Ammon's horn (tissue), 1 donor: ENCODE data around the gene CHAC2.
A peak's percentile ranks its signal among the peaks of the same experiment; 100 is the strongest.
"Not testable (repeated sequence)": the region's sequence is repeated elsewhere in the genome, so short reads cannot be mapped to it uniquely, and the experiment has no call there.

Source experiments
- DNase-seq: peaks from one replicate; pipeline ENCODE4 v3.0.0-alpha.2; 2016; ENCODE audit warnings: low spot score

CHAC2 gene

DNA sequence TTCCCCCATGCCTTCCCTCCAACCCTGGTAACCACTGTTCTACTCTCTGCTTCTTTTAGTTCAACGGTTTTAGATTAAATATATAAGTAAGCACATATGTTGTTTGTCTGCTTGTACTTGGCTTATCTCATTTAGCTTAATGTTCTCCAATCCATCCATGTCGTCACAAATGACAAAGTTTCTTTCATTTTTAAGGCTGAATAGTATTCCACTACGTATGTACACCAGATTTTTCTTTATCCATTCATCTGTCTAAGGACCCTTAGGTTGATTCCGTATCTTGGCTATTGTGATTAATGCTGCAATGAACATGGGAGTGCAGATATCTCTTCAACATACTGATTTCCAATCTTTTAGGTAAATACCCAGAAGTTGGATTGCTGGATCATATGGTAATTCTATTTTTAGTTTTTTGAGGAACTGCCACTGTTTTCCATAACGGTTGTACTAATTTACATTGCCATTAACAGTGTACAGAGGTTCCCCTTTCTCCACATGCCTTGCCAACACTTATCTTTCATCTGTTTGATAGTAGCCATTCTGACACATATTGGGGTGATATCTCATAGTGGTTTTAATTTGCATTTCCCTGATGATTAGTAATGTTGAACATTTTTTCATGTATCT, 11.0 kb downstream of the CHAC2 start:
- no peak for DNase-seq

DNA sequence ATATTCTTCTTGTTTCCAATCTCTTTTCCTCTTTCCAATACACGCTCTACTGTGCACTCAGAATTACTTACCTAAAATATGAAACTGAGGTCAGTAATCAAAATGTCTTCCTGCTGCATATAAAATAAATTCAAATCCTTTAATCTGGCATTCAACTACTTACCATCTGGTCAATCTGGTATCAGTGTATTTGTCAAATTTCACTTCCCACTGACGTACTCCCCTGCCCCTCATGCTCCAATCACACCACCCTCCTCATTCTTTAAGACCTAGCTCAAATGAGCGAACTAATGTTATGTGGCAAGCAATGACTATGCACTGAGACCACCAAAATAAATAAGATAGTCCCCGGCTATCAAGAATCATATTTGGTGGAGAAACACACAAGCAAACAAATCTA, 12.5 kb downstream of the CHAC2 start:
- DNase-seq, result no peak

DNA sequence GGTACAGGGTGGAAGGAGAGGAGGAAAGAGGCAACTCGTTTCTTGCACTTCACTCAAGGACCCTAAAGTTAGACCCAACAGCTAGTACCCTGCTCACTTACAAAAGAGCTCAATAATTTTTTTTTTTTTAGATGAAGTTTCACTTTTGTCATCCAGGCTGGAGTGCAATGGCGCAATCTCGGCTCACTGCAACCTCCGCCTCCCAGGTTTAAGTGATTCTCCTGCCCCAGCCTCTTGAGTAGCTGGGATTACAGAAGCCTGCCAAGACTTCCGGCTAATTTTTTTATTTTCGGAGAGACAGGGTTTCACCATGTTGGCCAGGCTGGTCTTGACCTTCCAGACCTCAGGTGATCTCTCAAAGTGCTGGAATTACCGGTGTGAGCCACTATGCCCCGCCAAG, 15.1 kb downstream of the CHAC2 start:
- DNase-seq, result no peak

DNA sequence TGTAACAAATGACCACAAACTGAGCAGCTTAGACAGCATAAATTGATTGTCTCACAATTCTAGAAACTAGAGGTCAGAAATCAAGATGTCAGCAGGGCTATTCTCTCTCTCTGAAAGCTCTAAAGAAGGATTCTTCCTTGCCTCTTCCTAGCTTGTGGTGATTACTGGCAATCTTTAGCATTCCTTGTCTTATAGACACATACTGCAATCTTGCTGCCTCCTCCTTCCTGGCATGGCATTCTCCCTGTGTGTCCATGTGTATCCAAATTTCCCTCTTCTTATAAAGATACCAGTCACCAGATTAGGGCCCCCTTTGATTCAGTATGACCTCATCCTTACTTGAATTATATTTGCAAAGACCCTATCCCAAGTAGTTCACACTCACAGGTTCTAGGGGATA, 16.8 kb downstream of the CHAC2 start:
- no peak for DNase-seq

DNA sequence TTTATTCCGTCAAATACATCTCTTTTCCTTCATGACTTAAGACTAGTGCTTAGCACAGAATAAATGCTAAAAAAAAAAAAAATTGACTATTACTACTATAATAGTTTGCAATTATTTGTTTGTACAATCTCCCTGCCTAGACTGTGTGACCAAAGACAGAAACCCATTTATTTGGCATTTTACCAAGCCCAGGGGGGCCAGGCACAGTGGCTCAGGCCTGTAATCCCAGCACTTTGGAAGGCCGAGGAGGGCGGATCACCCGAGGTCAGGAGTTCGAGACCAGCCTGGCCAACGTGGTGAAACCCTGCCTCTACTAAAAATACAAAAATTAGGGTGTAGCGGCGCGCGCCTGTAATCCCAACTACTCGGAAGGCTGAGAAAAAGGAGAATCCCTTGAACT, 17.8 kb downstream of the CHAC2 start:
- DNase-seq, result no peak

DNA sequence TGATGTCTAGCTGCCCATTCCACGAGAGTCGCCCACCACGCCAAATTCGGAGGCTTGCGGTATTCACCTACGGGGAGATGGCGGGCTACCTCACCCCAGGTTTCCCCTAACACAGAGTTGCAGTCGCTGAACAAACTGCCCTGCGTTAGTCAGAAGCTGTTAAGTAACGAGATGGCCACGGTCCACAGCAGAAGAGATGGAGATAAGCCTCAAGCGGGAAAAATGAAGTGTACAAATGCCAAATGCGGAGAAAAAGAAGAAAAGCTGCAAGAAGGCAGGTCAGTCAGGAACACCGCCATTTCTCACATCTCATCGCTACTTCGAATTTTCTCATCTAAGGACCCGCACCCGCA, 18.7 kb downstream of the CHAC2 start:
- DNase-seq, result no peak

DNA sequence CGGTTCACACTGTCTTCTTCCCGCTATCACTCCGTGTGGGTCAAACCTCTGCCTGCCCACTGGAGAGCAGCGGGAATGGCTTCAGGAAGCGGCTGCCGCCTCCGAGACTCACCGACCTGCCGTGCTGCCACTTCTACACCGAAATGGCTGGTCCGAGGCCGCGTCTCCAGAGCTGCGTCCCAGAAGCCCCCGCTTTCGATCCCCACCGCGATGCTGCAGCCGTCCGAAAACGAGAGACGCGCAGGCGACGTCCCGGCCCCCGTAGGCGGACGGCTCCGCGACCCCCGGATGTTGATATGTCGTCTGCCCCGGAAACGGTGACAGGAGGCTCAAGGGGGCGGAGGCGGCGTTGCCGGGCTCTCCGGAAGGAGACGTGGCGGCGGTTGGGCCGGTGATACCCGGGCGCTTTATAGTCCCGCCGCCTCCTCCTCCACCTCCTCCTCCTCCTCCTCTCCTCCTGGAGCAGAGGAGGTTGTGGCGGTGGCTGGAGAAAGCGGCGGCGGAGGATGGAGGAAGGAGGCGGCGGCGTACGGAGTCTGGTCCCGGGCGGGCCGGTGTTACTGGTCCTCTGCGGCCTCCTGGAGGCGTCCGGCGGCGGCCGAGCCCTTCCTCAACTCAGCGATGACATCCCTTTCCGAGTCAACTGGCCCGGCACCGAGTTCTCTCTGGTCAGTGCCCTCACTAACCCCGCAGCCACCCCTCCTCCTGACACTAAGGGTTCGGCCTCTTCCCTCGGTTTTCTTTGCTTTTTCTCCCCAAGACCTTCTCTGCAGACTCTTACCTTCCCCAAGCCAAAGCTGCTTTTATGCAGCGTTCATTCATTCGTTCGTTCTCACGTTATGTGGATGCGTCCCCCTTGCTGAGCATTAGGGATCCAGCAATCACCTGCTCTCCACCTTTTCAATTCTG, 19.4 kb downstream of the CHAC2 start, which contains the start of the genes ASB3 and ERLEC1:
Gene ASB3 (minus strand): TSS at position 249 of the 909 bp plus-strand sequence. CDS start 21,381 bp downstream, outside the sequence.
Gene ERLEC1 (plus strand): TSS at position 340 of the 909 bp plus-strand sequence. CDS start 167 bp downstream, at position 507.
- peak; percentile 90 for DNase-seq

DNA sequence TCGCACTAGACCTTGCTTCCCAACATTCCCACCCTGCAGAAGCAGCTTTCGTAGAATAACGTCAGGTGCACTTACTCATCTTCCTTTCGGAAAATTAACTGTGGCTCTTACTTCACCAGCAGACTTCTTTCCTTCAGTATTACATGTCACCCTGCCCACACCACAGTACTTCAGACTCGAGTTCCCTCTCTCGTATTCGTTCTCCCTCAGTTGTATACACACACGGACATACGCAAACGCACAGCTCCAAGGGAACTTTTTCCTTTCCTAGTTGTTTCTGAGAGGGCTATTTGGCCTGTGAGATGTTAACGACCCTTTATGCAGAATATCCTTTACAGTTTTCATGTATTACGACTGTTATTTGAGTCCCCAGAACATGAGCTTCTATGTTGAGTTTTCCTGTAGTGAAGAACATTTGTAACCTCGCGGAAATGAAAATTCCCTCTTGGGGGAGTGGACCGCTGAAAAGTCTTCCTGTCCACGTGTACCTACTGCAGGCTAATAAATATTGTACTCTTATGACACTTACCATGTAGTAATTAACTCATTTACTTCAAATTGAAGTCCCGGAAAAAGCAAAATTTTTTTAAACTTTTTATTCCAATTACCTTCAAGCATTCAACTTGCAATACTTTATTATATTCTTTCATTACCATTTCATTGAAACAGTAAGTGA, 20.1 kb downstream of the CHAC2 start:
- DNase-seq, result no peak

DNA sequence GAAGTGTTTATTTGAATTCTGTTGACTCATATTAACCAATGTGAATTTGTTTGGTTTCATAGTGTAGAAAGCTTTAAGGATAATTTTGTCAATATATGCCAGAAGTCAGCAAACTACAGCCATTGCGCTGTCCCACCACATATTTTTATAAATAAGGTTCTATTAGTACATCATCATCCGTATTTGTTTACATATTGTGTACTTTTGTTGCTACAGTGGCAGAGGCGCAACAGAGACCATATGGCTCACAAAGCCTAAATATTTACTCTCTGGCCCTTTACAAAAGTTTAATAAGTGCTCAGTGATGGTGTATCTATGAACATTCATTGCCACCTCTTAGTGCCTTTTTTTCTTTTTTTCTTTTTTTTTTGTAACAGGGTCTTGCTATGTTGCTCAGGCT, 25.7 kb downstream of the CHAC2 start:
- DNase-seq, result no peak

DNA sequence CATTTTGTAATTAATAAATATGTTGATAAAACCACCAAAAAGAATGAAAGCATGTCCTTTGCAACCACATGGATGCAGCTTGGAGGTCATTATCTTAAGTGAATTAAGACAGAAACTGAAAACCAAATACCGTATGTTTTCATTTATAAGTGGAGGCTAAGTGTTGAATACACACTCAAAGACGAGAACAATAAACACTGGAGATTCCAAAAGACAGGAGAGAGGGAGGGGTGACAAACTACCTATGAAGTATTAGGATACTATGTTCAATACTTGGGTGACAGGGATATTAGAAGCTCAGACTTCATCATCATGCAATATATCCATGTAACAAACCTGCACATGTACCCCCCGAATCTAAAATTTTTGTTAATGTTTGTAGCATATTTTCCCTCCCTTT, 26.2 kb downstream of the CHAC2 start:
- DNase-seq, result no peak

DNA sequence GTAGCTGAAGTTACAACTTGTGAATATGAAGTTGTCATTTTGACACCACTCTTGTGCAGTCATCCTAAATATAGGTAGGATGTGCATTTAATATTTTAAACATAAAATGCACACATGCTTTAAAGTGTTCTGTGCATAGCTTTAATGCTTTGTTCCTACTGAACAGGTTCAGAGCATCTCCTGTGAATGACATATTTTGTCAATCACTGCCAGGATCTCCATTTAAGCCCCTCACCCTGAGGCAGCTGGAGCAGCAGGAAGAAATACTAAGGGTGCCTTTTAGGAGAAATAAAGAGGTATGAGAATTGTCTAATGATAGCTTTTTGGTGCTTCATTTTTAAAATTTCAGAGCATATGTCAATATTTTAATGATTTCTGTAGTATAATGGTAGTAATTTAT, 33.9 kb downstream of the CHAC2 start:
- no peak for DNase-seq

DNA sequence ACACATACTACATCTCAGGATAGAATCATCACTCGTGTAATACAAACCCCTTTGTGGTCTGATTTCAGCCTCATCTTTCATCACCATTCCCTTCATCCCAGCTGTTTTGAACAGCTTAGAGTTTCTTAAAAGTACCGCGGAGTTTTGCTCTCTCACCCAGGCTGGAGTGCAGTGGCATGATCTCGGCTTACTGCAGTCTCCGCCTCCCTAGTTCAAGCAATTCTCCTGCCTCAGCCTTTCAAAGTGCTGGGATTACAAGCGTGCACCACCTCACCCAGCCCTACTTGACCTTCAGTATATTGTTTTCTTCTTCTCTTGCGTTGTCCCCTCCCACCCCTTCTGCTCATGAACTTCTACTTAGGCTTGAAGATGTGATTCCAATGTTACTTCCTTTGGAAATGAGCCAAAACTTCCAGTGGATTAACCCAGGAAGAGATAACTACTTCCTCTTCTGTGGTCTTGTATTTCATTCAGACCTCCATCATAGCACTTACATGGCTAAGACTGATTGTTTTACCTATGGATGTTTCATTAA, 35.1 kb downstream of the CHAC2 start:
- DNase-seq, result no peak

DNA sequence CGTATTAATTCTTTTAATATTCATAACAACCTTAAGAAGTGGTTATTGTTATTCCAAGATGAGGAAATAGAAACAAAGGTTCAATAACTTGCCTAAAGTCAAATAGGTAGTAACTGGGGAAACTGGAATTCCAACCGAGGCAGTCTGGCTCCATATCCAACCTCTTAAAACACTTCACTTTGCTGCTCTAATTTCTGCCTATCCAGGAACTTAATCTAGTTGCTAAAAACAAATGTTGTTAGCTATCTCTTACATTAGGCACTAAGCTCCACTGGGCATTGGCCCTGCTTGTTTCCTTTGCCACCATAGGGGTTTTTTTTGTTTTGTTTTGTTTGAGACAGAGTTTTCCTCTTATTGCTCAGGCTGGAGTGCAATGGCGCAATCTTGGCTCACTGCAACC, 44.0 kb downstream of the CHAC2 start:
- no peak for DNase-seq

DNA sequence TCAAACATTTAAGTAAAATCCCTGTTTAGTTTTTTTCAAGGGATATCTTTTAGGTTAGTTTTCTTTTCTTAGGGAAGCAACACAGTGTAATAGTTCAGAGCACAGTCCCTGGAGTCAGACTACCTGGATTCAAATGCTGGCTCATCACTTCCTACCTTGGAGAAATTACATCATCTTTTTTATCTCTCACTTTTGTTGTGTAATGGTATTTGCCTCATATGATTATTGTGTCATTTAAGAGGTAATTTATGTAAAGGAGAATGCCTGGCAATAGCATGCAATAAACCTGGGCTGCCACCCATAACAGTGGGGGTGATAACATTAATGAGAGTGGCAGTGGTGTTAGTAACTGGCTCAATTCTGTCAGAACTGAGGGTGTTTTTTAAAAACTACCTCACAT, 45.5 kb downstream of the CHAC2 start:
- DNase-seq, result no peak

DNA sequence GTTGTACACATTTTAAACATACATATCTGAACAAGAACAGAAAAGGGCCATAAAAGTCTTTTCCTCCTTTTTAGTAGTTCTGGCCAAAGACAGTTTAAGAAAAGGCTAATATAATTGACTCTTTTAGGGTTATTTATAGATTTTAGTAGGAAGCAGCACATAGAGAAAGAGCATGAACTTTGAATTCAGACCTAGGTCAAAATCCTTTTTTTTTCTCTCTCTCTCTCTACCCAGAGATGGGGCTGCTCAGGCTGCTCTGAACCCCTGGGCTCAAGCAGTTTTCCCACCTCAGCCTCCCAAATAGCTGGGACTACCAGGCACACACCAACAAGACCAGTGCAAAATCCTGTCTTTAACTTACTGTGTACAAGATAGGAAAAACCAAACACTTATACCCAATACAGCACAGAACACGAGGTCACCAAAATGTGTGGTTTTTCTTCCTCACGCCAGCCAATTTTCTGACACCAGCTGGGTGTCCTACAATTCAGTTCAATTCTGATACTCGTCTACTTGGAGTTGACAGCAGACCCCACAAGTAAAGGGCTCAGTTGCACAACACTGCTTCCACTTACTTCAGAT, 51.3 kb downstream of the CHAC2 start:
- no peak for DNase-seq

DNA sequence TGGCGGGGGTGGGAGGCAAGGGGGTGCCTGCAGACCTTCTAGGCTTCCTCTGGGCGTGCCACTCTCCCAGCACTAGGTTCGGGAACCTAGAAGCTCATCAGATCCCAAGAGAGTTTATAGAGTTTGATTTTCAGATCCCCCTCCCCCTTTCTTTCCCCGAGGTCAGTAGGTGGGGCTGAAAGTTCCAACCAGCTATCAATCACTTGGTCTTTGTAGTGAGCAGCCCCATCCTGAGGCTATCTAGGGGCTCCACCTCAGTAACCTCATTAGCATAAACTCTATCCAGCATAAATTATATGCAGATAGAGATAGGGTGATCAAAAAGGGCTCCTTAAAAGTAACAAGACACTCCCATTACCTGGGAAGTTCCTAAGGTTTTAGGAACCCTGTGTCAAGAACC, 52.0 kb downstream of the CHAC2 start:
- no peak for DNase-seq

DNA sequence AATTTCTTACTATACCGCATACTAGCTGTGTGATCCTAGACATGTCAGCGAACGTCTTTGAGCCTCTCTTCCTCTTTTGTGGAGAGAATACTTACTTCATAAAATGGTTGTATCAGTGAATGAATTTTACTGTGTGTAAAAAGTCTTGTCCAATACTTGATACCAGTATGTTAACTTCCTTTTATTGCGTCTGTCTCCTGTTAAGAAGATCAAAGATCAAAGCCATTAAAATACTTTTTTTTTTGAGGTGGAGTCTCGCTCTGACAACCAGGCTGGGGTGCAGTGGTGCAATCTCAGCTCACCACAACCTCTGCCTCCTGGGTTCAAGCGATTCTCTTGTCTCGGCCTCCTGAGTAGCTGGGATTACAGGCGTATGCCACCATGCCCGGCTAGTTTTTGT, 52.4 kb downstream of the CHAC2 start:
- DNase-seq, result no peak

DNA sequence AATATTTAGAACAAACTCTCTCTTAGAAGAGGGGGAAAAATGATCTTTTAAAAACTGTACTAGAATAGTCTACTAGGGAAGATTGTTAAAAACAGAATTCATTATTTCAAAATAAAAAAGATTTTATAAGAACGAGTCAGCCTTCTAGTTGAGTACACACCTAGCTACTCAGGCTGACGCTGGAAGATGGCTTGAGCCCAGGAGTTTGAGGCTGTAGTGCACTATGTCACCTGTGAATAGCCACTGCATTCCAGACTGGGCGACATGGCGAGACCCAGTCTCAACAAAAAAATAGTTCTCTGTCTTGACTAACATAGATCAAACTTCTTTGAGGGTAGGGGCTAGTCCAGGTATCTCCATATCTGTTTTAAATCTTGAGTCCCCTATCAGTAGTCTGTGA, 53.1 kb downstream of the CHAC2 start:
- DNase-seq, result no peak

DNA sequence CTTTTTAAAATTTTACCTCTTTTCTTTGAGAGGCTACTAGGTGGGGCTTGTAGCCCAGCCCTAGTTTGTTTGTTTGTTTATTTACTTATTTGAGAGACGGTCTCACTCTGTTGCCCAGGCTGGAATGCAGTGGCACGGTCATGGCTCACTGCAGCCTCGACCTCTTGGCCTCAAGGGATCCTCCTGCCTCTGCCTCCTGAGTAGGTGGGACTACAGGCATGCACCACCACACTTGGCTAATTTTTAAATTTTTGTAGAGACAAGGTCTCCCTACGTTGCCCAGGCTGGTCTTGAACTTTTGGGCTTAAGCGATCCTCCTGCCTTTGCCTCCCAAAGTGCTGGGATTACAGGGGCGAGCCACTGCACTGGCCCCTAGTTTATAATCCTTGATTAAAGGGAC, 54.2 kb downstream of the CHAC2 start:
- DNase-seq, result no peak

DNA sequence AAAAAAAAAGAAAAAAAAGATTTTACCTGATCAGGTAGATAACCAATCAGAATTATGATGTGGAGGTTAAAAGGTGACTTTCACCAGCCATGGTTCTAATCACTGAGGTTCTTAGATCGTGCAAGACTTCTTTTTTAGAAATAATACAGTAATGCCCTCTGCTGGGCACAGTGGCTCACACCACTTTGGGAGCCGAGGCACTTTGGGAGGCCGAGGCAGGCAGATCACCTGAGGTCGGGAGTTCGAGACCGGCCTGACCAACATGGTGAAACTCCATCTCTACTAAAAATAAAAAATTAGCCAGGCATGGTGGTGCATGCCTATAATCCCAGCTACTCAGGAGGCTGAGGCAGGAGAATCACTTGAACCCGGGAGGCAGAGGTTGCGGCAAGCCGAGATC, 56.0 kb downstream of the CHAC2 start:
- not testable (repeated sequence) for DNase-seq
